Lower leg skin (tissue), 3 donors: Measurements from ENCODE around the gene DNALI1.
"Not testable (repeated sequence)": the region's sequence is repeated elsewhere in the genome, so short reads cannot be mapped to it uniquely, and the experiment has no call there.

Source experiments
- CTCF ChIP-seq, 3 donors: fragments of 450-650 bp; IDR thresholded peaks; one replicate each; pipeline ENCODE4 v1.5.1; 2016; ENCODE audit warnings: antibody characterized with exemption in 3 of 3, mild to moderate bottlenecking in 3 of 3, moderate library complexity in 2 of 3
- POLR2A ChIP-seq, 2 donors: fragments of 450-650 bp; IDR thresholded peaks; one replicate each; pipeline ENCODE4 v1.6.1; 2016 to 2017; ENCODE audit warnings: antibody characterized with exemption in 2 of 2, mild to moderate bottlenecking in 1 of 2, moderate library complexity in 1 of 2

- TF ChIP-seq POLR2A, CTCF (IDR thresholded peaks at IDR 0.05): not testable (repeated sequence)
Measured at GRCh38 chr1:37529888-37530287, 26.9 kb upstream of the DNALI1 start.
